ENCODE results near the gene PDCD6IP.

PDCD6IP gene

GRCh38 chr3:33898901-33899300, 100.5 kb downstream of the PDCD6IP start:
- no peak for DNase-seq

GRCh38 chr3:33900440-33900808, 102.0 kb downstream of the PDCD6IP start:
- DNase-seq: no peak

- no peak for DNase-seq
Observed at GRCh38 chr3:33900809-33901505, 102.5 kb downstream of the PDCD6IP start.

GRCh38 chr3:33901862-33902563, 103.6 kb downstream of the PDCD6IP start:
- no peak for DNase-seq

- no peak for DNase-seq
Observed at GRCh38 chr3:33904730-33905129, 106.3 kb downstream of the PDCD6IP start.

- DNase-seq: no peak
Observed at GRCh38 chr3:33908250-33908851, 109.9 kb downstream of the PDCD6IP start.

- DNase-seq: no peak
Observed at GRCh38 chr3:33909547-33909946, 111.1 kb downstream of the PDCD6IP start.

- no peak for DNase-seq
Observed at GRCh38 chr3:33910031-33910430, 111.6 kb downstream of the PDCD6IP start.

- DNase-seq: no peak
Observed at GRCh38 chr3:33911525-33912322, 113.3 kb downstream of the PDCD6IP start.

GRCh38 chr3:33914212-33914611, 115.8 kb downstream of the PDCD6IP start:
- no peak for DNase-seq

- DNase-seq: no peak
Observed at GRCh38 chr3:33914731-33915379, 116.4 kb downstream of the PDCD6IP start.

GRCh38 chr3:33915796-33916546, 117.5 kb downstream of the PDCD6IP start:
- DNase-seq: no peak

- DNase-seq: no peak
Observed at GRCh38 chr3:33918126-33918756, 119.8 kb downstream of the PDCD6IP start.

Data from stimulated activated CD4-positive, alpha-beta T cell treated with anti-CD3 and anti-CD28 coated beads, Interleukin-4, amount 100 ng/mL, for 1 hour (primary cell).